ENCODE measurements around the gene GNG13.
"Not testable (repeated sequence)": the region's sequence is repeated elsewhere in the genome, so short reads cannot be mapped to it uniquely, and the experiment has no call there.

The GNG13 gene

DNA sequence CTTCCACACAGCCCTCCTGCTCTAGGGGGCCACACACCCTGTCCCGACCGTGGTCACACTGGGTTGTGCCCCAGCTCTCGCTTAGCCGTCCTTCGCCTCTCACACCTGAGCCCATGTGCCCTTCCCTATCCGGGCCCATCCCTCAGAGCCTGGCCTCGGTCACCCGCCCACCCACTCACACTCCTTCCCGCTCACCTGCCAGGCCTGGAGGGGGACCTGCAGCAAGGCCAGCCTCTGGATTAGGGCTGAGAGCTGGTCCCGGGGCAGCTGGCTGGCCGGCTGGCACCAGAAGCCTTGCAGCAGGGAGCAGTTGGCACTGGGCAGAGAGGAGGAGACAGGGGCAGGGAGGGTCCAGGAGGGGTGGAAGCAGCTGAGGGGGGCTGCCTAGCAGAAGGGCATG, 22.1 kb downstream of the GNG13 start:
- no peak for DNase-seq (ENCODE audit: low read depth in 2 of 2)

DNA sequence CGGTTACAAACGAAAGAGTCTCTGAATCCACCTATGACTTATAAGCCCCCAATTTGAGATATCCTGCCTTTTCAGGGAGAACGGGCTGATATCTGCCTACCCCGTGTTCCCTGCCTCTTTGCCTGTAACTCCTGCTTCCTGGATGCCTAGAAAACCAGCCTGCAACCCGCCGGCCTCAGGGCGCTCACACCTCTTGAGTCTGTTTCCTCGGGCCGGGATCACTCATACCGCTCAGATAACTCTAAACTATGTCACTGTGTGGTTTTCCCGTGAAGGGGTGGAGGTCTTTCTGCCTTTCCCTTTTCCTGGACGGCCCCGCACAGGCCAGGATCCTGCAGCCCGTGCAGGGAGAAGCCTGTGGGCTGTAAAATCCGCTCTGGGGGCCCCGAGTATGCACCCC, 22.7 kb downstream of the GNG13 start:
- DNase-seq (ENCODE audit: low read depth in 2 of 2): no peak

DNA sequence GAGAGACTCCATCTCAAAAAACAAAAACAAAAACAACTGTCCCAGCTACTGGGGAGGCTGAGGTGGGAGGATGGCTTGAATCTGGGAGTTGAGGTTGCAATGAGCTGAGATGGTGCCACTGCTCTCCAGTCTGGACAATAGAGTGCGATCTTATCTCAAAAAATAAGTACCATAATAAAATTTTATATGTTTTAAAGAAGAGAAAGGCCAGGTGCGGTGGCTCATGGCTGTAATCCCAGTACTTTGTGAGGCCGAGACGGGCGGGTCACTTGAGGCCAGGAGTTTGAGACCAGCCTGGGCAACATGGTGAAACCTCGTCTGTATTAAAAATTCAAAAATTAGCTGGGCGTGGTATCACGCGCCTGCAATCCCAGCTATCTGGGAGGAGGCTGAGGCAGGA, 23.7 kb downstream of the GNG13 start:
- DNase-seq (ENCODE audit: low read depth in 2 of 2): no peak

DNA sequence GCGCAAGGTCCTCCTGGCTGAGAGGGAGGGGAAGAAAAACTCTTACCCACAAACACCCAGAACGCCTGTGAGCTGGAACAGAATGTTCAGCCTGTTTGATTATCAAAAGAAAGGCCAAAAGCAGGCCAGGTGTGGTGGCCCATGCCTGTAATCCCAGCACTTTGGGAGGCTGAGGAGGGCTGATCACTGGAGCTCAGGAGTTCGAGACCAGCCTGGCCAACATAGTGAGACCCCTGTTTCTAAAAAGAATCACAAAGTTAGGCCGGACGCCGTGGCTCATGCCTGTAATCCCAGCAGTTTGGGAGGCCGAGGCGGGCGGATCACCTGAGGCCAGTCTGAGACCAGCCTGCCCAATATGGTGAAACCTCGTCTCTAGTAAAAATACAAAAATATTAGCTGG, 24.2 kb downstream of the GNG13 start:
- not testable (repeated sequence) for DNase-seq (ENCODE audit: low read depth in 2 of 2)

DNA sequence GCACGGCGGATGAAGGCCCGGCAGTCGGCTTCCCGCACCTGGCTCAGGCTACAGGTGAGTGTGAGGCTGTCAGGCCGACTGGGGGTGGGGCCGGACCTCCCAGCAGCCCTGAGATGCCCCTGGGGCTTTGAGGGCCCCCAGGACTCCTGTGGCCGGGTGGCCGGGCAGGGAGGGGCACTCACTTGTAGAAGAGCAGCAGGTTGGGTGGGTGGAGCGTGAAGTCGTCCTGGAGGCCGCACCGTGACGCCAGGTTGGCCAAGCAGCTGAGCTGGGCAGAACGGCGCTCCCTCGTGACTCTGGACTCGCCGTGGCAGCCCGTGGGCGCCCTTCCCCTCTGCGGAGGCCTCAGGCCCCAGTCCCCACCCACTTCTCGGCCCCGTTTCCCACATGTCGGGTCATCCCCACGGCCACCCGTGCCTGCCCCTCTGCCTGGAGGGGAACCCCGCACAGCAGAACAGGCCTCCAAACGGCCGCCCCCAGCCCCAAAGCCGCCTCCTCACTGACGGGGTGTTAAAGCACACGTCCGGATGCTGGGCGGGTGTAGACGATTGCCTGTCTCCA, 25.2 kb downstream of the GNG13 start:
- no peak for DNase-seq (ENCODE audit: low read depth in 2 of 2)

DNA sequence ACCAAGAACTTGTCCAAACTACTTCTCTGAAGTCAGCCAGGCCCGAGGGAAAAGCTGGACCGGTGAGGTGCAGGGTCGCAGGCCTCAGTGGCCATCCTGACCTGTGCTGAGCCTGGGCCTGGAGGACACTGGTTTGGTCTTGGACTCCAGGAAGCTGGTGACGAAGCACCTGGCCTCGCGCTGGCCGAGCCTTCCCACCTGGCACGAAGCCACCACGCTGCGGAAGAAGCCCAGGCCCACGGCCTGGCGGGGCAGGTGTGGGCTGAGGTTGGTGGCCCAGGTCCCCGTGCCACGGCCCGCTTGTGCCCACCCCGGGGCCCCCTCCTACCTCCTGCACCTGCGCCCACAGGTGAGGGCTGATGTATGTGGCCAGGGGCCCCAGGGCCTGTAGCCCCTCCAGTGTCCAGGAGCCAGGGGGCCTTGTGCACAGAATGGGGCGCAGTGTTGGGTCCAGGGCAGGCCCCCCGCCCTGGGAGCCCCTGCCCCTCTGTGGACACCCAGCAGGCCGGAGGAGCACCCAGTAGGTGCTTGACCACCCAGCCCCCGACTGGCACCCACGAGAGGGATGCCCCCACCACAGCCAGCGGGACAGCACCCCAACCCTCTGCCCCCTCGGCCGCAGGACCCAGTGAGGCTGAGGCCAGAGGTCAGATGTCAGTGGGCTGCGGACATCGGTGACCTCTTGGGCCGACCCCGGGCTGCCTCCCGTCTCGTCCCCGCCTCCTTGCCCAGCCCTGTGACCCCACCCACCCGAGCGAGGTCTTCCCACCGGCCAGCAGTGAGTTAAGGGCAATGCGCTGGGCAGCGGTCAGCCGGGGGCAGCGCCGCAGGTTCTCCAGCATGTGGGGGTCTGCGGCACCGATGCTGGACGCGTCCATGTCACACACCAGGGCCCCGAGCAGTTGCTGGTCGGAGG, 26.2 kb downstream of the GNG13 start:
- no peak for DNase-seq (ENCODE audit: low read depth in 2 of 2)

DNA sequence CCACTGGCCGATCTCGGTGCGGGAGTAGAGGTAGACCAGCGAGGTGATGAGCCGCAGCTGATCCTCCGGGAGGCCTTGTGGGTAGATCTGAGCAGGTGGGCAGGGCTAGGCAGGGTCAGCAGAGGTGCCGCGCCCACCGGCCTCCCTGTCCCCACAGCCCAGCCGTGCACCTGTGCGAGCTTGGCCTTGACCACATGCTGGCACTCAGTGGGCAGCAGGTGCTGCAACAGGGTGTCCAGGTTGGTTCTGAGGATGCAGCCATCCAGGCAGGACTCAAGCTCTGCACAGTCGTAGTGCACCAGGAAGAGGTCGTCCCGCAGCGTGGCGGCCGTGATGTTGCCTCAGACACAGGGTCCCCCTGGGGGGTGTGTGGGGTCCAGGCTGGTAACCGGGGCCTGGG, 27.6 kb downstream of the GNG13 start:
- no peak for DNase-seq (ENCODE audit: low read depth in 2 of 2)

DNA sequence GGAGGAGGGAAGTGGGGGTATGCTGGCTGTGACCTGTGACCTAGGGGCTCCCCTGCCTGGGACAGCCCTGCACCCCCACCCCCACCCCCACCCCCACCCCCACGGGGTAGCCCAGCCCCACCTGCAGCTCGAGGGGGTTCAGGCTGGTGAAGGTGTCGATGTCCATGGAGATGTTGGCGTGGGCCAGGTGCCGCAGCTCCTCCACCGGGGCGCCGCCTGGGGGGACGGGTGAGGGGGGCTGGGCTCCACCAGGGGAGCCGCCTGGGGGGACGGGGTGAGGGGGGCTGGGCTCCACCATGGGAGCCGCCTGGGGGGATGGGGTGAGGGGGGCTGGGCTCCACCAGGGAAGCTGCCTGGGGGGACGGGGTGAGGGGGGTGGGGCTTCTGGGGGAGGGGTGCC, 30.1 kb downstream of the GNG13 start:
- DNase-seq (ENCODE audit: low read depth in 2 of 2): no peak

DNA sequence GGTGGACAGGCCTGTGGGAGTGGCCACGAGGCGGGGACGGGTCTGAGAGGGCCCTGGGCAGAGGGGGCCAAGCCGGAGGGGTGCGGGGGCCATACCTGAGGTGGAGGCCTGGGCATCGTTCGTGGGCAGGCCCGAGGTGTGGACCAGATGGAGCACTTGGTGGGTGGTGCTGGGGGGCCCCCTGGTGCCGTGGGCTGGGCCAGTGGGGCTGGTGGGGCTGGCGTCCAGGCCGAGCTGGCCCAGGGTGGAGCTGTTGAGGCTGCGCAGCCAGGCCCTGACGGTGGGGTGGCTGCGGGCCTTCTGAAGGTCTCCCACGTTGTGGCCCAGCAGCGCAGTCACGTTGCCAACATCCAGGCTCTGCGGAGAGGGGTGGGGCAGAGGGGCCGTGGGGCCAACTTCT, 30.6 kb downstream of the GNG13 start:
- DNase-seq (ENCODE audit: low read depth in 2 of 2): no peak

DNA sequence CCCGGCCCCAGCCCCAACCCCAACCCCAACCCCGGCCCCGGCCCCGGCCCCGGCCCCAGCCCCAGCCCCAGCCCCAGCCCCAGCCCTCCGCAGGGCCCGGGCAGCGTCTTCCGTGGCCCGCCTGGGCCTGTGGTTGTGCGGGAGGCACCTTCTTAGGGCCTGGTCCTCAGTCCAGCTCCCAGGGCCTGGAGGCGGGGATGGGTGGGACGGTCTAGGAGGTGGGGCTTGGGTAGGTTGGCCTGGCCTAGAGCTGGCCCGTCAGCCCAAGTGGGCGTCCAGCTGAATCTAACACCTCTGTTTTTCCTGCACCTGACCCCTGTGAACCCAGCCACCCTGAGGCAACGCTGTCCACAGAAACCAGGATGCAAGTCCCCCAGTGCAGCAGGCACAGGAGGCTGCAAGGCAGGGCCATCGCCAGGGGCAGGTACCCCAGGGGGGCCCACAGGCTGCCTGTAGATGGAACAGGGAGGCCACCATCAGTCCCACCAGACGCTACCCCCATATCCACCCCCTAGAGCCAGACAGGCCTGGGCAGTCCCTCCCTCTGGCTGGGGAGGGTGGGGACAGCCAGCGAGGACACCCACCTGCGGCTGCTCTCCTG, 31.2 kb downstream of the GNG13 start:
- DNase-seq (ENCODE audit: low read depth in 2 of 2): no peak

DNA sequence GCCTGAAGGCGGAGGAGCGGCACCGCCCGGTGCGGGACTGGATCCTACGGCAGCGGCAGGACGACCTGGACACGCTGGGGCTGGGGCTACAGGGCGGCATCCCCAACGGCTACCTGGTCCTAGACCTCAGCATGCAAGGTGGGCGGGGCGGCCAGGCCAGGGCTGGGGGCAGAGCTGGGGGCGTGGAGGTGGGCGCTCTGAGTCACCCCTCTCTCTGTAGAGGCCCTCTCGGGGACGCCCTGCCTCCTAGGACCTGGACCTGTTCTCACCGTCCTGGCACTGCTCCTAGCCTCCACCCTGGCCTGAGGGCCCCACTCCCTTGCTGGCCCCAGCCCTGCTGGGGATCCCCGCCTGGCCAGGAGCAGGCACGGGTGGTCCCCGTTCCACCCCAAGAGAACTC, 32.1 kb downstream of the GNG13 start:
- DNase-seq (ENCODE audit: low read depth in 2 of 2): no peak

DNA sequence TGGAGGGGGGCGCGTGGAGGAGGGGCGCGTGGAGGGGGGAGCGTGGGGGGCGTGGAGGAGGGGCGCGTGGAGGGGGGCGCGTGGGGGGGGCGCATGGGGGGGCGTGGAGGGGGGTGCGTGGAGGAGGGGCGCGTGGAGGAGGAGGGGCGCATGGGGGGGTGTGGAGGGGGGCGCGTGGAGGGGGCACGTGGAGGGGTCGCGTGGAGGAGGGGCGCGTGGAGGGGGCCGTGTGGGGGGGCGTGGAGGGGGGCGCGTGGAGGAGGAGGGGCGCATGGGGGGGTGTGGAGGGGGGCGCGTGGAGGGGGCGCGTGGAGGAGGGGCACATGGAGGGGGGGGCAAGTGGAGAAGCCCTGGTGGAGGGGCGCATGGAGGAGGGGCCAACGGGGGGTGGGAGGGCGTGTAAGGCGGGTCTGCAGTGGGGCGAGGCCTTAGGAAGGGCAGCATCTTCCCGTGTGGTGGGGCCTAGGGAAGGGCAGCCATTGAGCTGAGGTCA, 32.7 kb downstream of the GNG13 start:
- no peak for DNase-seq (ENCODE audit: low read depth in 2 of 2)

DNA sequence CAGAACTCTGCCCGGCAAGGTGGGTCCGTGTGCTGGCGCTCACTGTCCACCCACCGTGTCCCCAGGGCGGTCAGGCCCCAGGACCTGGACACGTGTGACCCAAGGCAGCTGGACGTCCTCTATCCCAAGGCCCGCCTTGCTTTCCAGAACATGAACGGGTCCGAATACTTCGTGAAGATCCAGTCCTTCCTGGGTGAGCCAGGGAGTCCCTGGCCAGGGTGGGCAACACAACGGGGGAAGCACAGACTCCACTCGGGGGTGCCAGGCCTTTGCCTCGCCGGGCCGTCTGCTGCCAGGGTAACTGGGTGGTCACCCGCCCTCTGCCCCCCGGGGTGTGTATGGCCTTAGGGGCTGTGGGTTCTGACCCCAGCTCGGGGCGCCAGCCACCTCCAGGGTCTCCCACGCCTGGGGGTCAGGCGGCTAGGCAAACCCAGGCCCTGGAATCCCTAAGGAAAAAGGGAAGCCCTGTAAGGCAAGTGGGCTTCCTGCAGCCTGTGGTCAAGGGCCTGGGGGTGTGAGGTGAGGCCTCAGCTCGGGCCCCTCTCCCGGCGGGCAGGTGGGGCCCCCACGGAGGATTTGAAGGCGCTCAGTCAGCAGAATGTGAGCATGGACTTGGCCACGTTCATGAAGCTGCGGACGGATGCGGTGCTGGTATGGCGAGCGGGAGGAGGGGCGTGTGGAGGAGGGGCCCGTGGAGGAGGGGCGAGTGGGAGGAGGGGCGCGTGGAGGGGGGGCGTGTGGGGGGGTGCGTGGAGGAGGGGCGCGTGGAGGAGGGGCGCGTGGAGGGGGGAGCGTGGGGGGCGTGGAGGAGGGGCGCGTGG, 33.5 kb downstream of the GNG13 start:
- no peak for DNase-seq (ENCODE audit: low read depth in 2 of 2)

DNA sequence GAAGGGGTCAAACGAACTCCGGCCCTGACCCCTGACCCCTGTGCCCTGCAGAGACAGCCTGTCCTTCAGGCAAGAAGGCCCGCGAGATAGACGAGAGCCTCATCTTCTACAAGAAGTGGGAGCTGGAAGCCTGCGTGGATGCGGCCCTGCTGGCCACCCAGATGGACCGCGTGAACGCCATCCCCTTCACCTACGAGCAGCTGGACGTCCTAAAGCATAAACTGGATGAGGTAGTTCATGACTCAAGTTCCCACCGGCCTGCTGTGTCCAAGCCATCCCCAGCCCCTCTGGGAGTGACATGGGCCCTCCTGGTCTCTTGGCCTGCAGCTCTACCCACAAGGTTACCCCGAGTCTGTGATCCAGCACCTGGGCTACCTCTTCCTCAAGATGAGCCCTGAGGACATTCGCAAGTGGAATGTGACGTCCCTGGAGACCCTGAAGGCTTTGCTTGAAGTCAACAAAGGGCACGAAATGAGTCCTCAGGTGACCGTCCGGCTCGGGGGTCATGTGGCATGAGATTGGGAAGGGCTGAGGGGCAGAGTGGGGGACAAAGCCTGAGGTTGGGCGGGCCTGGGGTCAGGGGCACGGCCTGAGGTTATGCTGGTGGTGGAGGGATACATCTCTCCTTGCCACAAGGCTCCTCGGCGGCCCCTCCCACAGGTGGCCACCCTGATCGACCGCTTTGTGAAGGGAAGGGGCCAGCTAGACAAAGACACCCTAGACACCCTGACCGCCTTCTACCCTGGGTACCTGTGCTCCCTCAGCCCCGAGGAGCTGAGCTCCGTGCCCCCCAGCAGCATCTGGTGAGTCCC, 34.3 kb downstream of the GNG13 start:
- no peak for DNase-seq (ENCODE audit: low read depth in 2 of 2)

DNA sequence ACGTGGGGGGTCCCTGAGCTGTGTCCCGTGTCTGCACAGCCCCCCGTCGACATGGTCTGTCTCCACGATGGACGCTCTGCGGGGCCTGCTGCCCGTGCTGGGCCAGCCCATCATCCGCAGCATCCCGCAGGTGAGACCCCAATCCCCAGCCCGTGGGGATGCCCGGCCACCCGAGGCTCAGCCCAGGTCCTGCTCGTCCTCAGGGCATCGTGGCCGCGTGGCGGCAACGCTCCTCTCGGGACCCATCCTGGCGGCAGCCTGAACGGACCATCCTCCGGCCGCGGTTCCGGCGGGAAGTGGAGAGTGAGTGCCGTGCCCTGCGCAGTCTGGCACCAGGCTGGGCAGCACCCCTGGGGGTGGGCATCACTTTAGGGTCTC, 35.1 kb downstream of the GNG13 start:
- no peak for DNase-seq (ENCODE audit: low read depth in 2 of 2)

DNA sequence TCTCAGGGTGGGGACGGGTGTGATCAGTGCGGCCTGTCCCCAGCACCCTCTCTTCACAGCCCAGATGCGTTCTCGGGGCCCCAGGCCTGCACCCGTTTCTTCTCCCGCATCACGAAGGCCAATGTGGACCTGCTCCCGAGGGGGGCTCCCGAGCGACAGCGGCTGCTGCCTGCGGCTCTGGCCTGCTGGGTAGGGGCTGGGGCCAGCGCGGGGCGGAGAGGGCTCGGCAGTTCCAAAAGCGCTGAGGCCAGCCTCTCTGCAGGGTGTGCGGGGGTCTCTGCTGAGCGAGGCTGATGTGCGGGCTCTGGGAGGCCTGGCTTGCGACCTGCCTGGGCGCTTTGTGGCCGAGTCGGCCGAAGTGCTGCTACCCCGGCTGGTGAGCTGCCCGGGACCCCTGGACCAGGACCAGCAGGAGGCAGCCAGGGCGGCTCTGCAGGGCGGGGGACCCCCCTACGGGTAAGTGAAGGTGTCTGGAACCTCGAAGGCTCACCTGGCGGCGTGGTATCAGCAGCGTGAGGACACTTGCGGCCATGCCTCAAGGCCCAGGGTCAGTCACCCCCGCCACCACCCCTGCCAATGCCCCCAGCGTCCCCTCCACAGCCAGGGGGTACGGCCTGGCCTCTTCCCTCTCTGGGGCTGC, 35.6 kb downstream of the GNG13 start:
- DNase-seq (ENCODE audit: low read depth in 2 of 2): no peak

DNA sequence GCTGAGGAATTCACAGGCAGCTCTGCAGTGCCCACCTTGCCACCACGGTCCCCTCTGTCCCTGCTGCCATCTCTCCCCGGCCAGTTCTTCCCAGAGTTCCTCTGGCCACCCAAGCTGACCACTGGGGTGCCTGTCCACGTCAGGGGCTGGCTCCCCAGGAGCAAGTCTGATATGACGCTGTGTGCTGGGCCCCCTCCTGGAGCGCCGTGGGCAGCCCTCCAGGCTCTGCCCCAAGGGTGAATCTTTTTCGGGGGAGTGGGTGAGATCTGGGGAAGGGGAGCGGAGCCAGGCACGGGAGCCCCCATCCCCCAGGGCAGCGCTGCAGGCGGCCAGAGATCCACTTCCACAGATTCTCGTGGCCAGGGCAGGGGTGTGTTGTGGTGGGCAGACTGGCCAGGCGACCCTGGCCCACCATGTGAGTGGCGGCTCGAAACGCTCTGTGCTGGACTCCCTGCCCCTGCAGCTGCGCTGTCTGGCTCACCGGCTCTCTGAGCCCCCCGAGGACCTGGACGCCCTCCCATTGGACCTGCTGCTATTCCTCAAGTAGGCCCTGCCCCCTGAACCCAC, 36.3 kb downstream of the GNG13 start:
- DNase-seq (ENCODE audit: low read depth in 2 of 2): no peak

DNA sequence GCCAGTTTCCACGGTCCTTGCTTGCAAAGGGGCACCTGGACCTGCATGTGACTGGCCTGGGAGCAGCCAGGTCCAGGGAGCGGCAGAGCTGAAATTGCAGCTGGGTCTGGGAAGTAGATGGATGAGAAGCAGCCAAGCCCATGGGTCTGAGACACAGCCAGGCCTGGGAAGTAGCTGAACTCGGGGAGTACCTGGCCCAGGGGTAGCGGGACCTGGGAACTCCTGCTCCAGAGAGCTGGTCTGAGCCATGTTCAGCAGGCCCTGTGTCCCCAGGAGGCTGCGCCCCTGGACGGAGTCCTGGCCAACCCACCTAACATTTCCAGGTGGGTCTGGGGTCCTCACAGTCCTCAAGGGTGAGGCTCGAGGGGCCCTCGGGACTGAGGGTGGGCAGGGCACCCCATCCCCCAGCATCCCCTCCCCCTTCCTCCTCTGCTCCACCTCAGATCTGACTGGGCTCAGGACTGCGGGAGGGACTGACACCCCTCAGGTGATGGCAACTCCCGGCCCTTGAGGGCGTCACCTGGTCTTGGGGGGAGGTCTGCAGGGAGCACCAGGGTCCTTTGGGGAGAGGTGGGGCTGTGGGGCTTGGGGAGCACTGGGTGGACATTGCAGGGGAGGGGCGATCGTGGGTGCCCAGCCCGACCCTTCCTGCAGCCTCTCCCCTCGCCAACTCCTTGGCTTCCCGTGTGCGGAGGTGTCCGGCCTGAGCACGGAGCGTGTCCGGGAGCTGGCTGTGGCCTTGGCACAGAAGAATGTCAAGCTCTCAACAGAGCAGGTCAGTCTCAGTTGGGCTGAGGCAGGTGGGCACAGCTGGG, 37.0 kb downstream of the GNG13 start:
- DNase-seq (ENCODE audit: low read depth in 2 of 2): no peak

DNA sequence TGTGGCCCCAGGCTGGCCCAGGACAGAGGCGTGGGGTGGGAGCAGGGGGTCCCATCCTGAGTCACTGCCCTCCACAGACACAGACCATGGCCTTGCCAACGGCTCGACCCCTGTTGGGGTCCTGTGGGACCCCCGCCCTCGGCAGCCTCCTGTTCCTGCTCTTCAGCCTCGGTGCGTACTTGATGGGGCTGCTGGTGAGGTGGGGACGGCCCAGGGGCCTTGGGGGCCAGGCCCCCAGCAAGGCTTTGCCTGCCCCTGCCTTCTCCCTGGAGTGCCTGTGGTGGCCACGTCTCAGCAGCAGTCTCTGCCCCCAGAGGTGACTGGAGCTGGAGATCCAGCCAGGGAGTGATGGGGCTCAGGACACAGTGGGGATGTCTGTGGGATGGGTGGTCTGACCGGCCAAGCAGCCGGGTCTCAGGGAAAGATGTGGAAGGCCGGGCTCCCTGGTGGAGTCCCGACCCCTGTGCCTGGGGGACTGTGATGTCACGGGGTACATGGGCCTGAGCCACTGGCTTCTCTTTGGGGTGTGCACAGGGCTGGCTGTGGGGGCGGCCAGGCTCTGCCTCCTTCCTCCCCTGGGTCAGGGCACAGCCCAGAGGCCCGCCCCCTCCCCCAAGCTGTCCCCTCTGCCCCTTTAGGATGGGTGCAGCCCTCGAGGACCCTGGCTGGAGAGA, 37.8 kb downstream of the GNG13 start:
- DNase-seq (ENCODE audit: low read depth in 2 of 2): no peak
